GM18507 (cell line): ENCODE results near the gene CHD1.

ENCODE experiments used
- DNase-seq: peaks from one replicate; pipeline ENCODE4 v3.0.0; 2011; ENCODE audit warnings: low read depth; ENCODE audit not compliant: insufficient read length; ENCODE audit errors: extremely low spot score
- FAIRE-seq: peaks from 2 replicates; lab custom pipeline; 2011; peaks lifted over from hg19 to GRCh38; lab: Jason Lieb, UNC

The CHD1 gene

DNA sequence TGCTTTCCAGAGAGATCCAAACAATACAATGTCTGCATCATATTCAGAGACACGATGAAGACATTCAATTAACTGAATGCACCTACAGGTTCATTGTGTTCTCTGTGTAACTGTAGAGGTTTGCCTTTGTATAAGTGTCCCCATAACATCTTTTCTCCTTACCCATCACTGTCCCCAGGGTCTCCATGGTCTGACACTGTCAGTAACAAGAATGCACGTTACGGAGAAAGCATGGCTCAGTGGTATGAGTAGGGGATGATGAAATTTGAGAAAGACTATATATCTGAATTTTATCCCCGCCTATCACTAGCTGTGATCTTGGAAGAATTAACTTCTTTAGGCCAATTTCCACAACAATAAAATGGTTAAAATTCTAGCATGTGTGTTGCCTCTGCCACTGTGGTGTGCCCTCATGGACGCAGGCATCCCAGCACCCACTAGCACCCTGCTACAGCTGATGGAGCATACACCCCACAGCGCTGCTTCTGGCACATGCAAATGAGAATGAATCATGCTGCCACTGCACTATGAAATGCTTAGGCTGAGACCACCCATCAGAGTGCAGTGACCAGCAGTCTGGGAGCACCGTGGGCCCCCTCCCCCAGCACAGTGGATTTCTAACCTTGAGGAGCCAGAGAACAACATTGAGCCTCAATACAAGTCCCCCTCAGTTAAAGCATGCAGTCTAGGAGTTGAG, 101.1 kb downstream of the CHD1 start:
- no peak for FAIRE-seq

DNA sequence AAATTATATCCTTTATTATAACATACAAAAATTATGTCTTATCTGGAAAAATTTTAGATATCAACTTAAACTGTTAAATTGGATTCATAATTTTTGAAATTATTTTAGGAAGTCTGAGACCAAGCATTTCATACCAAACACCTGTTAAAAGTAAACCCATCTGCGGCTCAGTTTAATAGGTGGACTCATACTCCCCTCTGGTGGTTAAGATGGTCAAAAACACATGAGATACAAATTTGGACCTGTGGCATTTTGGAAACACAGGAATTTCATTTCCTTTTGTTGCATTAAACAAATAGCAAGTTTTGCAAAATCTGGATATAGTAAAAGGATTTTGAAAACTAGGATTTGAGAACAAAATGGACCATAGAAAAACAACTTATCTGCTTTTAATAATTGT, 101.6 kb downstream of the CHD1 start:
- DNase-seq (no peak), FAIRE-seq (no peak)

More for the DNA sequence above, 101.1 kb downstream of the CHD1 start:
- DNase-seq, result no peak

DNA sequence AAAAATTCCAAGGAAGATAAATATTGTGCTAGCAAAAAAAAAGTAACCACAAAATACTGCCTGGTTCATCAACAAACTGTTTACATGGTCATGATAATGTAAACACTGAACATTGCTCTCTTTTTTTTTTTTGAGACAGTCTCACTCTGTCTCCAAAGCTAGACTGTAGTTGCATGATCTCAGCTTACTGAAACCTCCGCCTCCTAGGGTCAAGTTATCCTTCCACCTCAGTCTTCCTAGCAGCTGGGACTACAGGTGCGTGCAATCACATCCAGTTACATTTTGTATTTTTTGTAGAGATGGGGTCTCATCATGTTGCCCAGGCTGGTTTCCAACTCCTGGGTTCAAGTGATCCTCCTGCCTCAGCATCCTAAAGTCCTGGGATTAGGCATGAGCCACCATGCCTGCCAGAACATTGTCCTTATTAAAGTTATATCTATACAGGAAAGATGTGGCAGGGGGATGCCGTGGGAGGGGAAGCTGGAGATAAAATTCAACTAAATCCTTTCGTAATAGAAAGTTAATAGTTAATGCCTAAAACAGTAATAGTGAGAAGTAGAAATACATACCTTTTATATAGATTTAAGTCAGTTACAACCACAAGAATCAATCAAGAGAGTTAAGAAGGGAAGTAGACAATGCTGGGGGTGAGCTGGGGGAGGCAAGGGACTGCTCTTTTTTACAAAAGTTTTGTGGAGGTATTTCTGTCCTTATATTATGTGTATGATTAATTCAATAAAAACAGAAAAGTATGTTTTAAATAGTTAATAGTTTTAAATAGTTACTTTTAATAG, 103.0 kb downstream of the CHD1 start:
- FAIRE-seq (peak; percentile 63), DNase-seq (no peak)

DNA sequence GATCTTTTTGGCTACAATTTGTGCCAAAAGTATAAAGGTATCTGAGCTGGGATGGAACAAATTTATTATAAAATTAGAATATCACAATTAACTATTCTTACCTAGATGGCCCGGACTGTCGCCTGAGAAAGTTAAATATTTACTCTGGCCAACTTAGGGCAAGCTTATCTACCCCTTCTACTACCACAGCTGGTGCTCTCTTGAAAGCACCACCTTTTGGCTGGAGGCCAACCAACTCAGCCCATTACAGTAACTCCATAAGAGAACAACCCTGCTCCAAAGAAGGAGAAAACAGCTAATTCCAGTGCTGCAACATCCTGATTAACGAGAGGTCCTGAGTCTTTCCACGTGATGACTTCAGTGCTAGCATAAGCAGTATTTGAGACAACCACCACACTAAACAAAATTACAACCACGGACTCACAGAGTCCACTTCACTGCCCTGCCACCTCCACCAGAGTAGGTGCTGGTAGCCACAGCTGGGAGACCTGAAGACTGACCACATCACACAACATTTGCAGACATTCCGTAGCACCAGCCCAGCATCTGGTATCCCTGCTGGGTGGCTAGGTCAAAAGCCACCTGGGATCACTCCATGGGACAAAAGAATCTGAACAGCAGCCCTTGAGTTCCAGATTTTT, 112.1 kb downstream of the CHD1 start:
- DNase-seq (no peak), FAIRE-seq (no peak)

DNA sequence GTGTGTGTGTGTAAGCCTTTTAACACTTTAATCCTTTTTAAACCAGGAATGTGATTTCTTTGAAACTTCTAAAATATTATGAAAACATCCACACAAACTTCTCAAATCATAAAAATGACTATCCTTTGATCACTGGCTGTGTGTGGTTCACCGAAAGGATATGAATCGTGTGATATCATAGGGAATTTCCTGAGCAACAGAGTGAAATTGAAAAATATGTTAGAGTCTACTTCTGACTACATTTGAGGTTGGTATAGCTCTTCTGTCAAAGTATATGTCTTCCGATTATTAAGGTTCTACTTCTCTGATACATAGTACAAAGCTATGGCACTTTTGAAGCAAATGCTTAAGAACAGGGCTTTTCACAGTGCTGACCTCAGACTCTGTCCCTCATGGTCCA, 115.1 kb downstream of the CHD1 start:
- peak; percentile 18 for FAIRE-seq
- DNase-seq, result no peak

DNA sequence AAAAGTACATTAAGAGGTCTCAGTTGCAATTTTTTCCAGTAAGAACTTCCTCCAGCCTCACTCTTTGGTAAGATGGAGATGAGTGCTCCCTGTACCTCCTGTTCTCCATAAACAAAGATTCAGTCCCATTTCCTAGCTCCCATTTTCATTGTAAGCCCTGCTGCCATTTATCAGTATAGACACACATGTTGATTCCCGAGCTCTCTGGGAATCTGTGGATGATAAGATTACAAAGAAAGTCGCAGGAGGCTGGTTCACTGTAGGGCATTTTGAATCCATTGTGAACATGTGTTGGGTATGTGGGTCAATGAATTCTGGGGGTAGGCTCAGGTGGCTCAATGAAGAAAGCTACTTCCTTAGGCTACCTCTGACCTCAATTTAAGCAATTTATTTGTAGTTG, 118.6 kb downstream of the CHD1 start:
- DNase-seq (no peak), FAIRE-seq (no peak)

DNA sequence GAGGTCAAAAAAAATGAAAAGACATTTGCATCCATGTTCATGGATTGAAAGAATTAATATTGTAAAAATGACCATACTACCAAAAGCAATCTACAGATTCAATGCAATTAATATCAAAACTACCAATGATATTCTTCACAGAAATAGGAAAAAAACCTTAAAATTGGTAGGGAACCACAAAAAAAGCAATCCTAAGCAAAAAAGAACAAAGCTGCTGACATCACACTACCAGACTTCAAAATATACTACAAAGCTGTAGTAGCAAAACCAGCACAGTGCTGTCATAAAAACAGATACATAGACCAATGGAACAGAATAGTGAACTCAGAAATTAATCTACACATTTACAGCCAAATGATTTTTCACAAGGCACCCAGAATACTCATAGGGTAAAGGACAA, 121.0 kb downstream of the CHD1 start:
- FAIRE-seq (no peak), DNase-seq (no peak)

DNA sequence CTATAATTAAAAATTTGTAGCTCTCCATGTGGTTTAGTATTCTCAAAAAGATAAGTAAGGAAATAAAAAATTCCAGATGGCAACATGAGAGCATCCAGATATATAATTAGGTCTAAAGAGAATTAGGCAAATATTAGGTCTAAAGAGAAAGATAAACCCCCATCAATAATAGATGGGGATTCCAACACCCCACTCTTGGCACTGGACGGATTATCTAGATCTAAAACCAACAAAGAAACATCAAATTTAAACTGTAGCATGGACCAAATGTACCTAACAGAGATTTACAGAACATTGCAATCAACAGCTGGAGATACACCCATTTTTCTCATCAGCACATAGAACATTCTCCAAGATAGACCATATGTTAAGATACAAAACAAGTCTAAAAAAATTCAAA, 123.7 kb downstream of the CHD1 start:
- no peak for DNase-seq
- no peak for FAIRE-seq

DNA sequence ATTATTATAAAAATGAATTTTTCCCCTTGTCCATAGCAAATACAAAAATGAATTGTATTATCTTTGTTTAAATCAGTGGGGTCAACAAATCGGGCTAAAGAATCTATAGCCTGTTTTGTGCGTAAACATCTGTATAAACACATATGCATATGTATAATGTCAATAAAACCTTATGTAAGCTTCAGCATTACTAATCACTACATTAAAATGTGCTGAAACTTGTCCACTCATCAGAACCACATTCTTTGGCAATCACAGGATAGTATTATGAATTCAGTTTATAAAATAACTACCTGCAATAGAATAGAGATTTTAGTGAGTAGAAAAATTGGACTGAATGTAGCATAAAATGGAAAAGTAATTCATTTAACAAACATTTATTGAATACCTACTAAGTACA, 124.7 kb downstream of the CHD1 start:
- FAIRE-seq, result no peak
- DNase-seq, result no peak
